NB4 (cell line): ENCODE measurements around the gene CPNE5.

Experiments
- POLR2A ChIP-seq: IDR thresholded peaks from 2 replicates; pipeline ENCODE4 v1.6.1; 2011; ENCODE audit warnings: mild to moderate bottlenecking; ENCODE audit not compliant: insufficient read length; ENCODE audit errors: extremely low read depth
- TF ChIP-seq, protein P1 (sequence below): IDR thresholded peaks from one replicate; pipeline ENCODE4 v1.5.1; 2012; ENCODE audit warnings: low read depth, low read length

DNA sequence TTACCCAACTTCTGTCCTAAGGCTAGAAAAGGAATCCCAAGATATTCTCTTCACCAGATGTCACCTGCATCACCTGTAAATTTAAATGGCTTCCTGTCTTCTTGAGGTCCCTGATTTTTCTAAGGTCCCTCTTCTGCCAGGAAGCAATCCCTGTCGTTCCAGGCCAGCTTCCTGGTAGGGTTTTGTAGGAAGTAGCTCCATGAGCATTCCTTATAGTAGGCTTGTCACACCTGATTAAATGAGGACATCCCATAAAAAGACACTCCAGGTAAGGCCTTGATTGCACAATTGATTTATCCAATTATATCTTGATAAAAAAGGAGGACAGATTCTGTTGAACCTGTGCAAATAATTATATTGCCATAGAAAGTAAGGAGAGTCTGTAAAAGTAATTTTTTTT is 132.9 kb downstream of the CPNE5 start:
- TF ChIP-seq, protein P1, sequence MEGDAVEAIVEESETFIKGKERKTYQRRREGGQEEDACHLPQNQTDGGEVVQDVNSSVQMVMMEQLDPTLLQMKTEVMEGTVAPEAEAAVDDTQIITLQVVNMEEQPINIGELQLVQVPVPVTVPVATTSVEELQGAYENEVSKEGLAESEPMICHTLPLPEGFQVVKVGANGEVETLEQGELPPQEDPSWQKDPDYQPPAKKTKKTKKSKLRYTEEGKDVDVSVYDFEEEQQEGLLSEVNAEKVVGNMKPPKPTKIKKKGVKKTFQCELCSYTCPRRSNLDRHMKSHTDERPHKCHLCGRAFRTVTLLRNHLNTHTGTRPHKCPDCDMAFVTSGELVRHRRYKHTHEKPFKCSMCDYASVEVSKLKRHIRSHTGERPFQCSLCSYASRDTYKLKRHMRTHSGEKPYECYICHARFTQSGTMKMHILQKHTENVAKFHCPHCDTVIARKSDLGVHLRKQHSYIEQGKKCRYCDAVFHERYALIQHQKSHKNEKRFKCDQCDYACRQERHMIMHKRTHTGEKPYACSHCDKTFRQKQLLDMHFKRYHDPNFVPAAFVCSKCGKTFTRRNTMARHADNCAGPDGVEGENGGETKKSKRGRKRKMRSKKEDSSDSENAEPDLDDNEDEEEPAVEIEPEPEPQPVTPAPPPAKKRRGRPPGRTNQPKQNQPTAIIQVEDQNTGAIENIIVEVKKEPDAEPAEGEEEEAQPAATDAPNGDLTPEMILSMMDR: no peak
- TF ChIP-seq POLR2A: no peak
